ENCODE measurements around the gene AURKA.

AURKA gene

GRCh38 chr20:56389807-56390206 is 2.2 kb downstream of the AURKA start:
- no peak for DNase-seq

GRCh38 chr20:56388882-56389281 is 3.1 kb downstream of the AURKA start:
- DNase-seq: no peak

- DNase-seq: no peak
These were observed 5.8 kb downstream of the AURKA start for GRCh38 chr20:56386219-56386618.

- no peak for DNase-seq
These were observed 6.9 kb downstream of the AURKA start for GRCh38 chr20:56385130-56385529.

GRCh38 chr20:56383334-56383733 is 8.7 kb downstream of the AURKA start:
- DNase-seq: no peak

- no peak for DNase-seq
These were observed 9.3 kb downstream of the AURKA start for GRCh38 chr20:56382696-56383095.

GRCh38 chr20:56381501-56381900 is 10.5 kb downstream of the AURKA start:
- no peak for DNase-seq

- no peak for DNase-seq
These were observed 11.6 kb downstream of the AURKA start for GRCh38 chr20:56380375-56380774.

- no peak for DNase-seq
These were observed 13.6 kb downstream of the AURKA start for GRCh38 chr20:56378386-56378785.

- DNase-seq: no peak
These were observed 15.7 kb downstream of the AURKA start for GRCh38 chr20:56376331-56376730.

- peak in 1 of 5 experiments; percentile 91 for DNase-seq
These were observed 18.1 kb downstream of the AURKA start for GRCh38 chr20:56373942-56374341.

GRCh38 chr20:56372850-56373249 is 19.2 kb downstream of the AURKA start:
- peak in 1 of 5 experiments; percentile 54 for DNase-seq

- DNase-seq: no peak
These were observed 20.0 kb downstream of the AURKA start for GRCh38 chr20:56371977-56372376.

GRCh38 chr20:56369179-56369578 is 22.8 kb downstream of the AURKA start:
- DNase-seq: no peak

- no peak for DNase-seq
These were observed 23.5 kb downstream of the AURKA start for GRCh38 chr20:56368351-56369134.

GRCh38 chr20:56363491-56363890 is 28.5 kb downstream of the AURKA start:
- DNase-seq: no peak

- no peak for DNase-seq
These were observed 29.1 kb downstream of the AURKA start for GRCh38 chr20:56362833-56363413.

- DNase-seq: no peak
These were observed 30.1 kb downstream of the AURKA start for GRCh38 chr20:56361900-56362299.

GRCh38 chr20:56360908-56361205 is 31.2 kb downstream of the AURKA start:
- no peak for DNase-seq

GRCh38 chr20:56360133-56360907 is 31.7 kb downstream of the AURKA start:
- DNase-seq: no peak

- DNase-seq: peak in 1 of 5 experiments; percentile 29
These were observed 32.5 kb downstream of the AURKA start for GRCh38 chr20:56359212-56360132.

GRCh38 chr20:56358600-56359211 is 33.3 kb downstream of the AURKA start, which contains the start of gene FAM210B:
TSS of gene FAM210B (plus strand) at chr20:56358974. CDS start at chr20:56359006, 32 bp downstream.
- peak; percentile 63 to 89 (median 74) for DNase-seq
